ENCODE data around the gene GRAMD1A. TPM values are rescaled to one million over a fixed set of nuclear protein-coding genes. Genes with fewer than 3 reads are reported as not detected.

Gene GRAMD1A
- total and polyA plus RNA-seq, 9 donors, result 44.5 to 93.7 (median 71.6) TPM

GRCh38 chr19:34983786-34984185 lies 16.3 kb upstream of the GRAMD1A start:
- WGBS, 3 donors, result 89 to 90% (median 89%) methylated on average over 4 of the region's 4 CpGs
- Histone ChIP-seq H3K36me3 (no peaks in the 10 kb centered on the region), H3K27me3 (no peaks in the 10 kb centered on the region), H3K27ac (no peak overlapping the region), H3K4me3 (no peak overlapping the region), H3K4me1 (ENCODE audit: insufficient read depth) (peaks cover 4% of the 10 kb centered on the region), H3K9me3 (no peaks in the 10 kb centered on the region)
- no peak for DNase-seq
- intact Hi-C loops (cut with DNase I), result no loop called here
- no peak for TF ChIP-seq EP300 (IDR thresholded peaks at IDR 0.05)
- no peak for TF ChIP-seq CTCF (IDR thresholded peaks at IDR 0.05)
- no peak for TF ChIP-seq POLR2A (IDR thresholded peaks at IDR 0.05)

GRCh38 chr19:34984287-34984686 lies 15.8 kb upstream of the GRAMD1A start:
- no peak overlapping the region for H3K27ac ChIP-seq
- 94 to 95% (median 95%) methylated on average over 3 of the region's 3 CpGs for WGBS, 3 donors
- no peak for TF ChIP-seq POLR2A (IDR thresholded peaks at IDR 0.05)
- TF ChIP-seq EP300 (IDR thresholded peaks at IDR 0.05), result no peak
- no peak for TF ChIP-seq CTCF (IDR thresholded peaks at IDR 0.05)

GRCh38 chr19:34985249-34986022 lies 14.7 kb upstream of the GRAMD1A start:
- intact Hi-C loops (cut with DNase I), result no loop called here
- 22 to 27% (median 23%) methylated on average over 7 of the region's 7 CpGs for WGBS, 3 donors
- DNase-seq, result no peak
- H3K36me3 ChIP-seq, result no peaks in the 10 kb centered on the region
- H3K4me1 ChIP-seq (ENCODE audit: insufficient read depth), result peaks cover 4% of the 10 kb centered on the region
- no peak overlapping the region for H3K27ac ChIP-seq
- no peaks in the 10 kb centered on the region for H3K27me3 ChIP-seq
- H3K9me3 ChIP-seq, result no peaks in the 10 kb centered on the region
- no peak for TF ChIP-seq POLR2A (IDR thresholded peaks at IDR 0.05)
- no peak for TF ChIP-seq CTCF (IDR thresholded peaks at IDR 0.05)
- H3K4me3 ChIP-seq, result no peak overlapping the region

More at GRCh38 chr19:34984287-34984686, 15.8 kb upstream of the GRAMD1A start:
- Histone ChIP-seq H3K36me3 (no peaks in the 10 kb centered on the region), H3K27me3 (no peaks in the 10 kb centered on the region), H3K9me3 (no peaks in the 10 kb centered on the region), H3K4me1 (ENCODE audit: insufficient read depth) (peaks cover 4% of the 10 kb centered on the region), H3K4me3 (no peak overlapping the region)
- DNase-seq, result no peak
- intact Hi-C loops (cut with DNase I), result no loop called here

- intact Hi-C loops (cut with DNase I), result no loop called here
- Histone ChIP-seq H3K4me3 (no peak overlapping the region), H3K9me3 (no peaks in the 10 kb centered on the region), H3K36me3 (no peaks in the 10 kb centered on the region), H3K27ac (no peak overlapping the region), H3K27me3 (no peaks in the 10 kb centered on the region), H3K4me1 (ENCODE audit: insufficient read depth) (peaks cover 4% of the 10 kb centered on the region)
- DNase-seq, result no peak
- no peak for TF ChIP-seq EP300 (IDR thresholded peaks at IDR 0.05)
- TF ChIP-seq POLR2A (IDR thresholded peaks at IDR 0.05), result no peak
- no peak for TF ChIP-seq CTCF (IDR thresholded peaks at IDR 0.05)
- WGBS, 3 donors, result 97 to 100% (median 100%) methylated on average over 1 of the region's 1 CpG
These were observed 12.0 kb upstream of the GRAMD1A start for GRCh38 chr19:34988119-34988518.
